ENCODE results near the gene ZNF302.
A peak's percentile ranks its signal among the peaks of the same experiment; 100 is the strongest.

The ZNF302 gene

DNA sequence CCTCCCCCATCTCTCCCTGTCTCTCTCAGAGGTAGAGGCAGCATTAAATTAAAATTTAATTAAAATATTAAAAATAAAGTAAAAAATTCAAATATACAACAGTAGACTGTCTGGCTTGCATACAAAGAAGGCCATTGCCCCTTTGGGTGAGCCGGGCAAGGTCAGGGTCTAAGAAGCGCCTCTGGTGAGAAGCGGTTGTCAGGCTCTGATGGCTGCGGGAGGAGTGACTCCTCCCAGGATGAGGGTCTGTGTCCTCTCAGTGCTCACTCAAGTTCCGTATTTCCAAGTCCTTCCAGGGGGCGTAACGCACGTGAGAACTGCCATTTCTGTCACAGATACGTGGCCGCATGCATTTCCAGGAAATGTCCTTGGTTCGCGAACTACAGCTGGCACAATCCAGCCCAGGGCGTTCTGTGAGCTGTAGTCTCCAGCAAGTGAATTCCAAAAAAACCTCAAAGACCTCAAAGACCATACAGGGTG lies 55.8 kb downstream of the ZNF302 start:
- DNase-seq: peak; percentile 68

DNA sequence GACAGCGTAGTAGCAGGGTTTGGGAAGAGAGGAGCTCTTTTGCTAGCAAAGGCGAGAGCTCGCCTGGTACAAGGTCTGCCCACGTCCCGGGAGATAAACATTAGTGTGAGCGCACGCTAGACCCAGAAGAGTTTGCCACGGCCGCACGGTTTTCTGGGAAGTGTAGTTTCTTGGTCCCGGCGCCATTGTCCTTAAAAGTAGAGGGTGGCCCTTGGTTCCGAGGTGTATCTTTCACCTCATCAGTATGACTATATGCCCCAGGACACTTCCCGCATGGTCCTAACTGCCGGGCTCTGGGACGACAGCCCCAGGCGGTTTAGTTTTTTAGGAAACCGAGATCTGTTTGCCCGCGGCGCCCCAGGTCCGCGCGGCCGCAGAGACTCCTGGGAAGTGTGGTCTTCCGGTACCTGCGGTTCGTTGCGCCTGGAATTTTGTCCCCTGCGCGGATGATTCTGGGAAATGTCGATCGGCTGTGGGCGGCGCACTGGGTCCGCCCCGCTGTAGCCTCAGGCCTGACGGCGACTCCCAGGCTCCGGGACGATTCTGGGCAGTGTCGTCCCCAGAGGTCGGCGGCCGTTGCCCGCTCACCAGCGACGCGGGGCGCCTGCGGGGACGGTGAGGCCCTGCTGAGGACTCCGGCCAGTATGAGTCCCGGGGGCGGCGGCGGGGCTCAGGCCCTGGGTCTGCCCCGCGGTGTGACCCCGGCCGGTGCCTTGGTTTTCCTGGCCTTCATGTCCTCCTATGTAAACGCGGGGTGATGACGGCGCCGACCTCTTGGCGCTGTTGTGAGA lies 56.5 kb downstream of the ZNF302 start, which contains the start of gene ZNF181:
Gene ZNF181 (plus strand): TSS at position 498 of the 791 bp plus-strand sequence. CDS start 795 bp downstream, outside the sequence.
- DNase-seq: peak; percentile 79

GRCh38 chr19:34734537-34735103 lies 57.1 kb downstream of the ZNF302 start:
- DNase-seq: no peak

Measured in CD4-positive, alpha-beta T cell treated with Interferon gamma for 1 hour (primary cell).